Measurements from ENCODE around the gene COG5.

Gene COG5

DNA sequence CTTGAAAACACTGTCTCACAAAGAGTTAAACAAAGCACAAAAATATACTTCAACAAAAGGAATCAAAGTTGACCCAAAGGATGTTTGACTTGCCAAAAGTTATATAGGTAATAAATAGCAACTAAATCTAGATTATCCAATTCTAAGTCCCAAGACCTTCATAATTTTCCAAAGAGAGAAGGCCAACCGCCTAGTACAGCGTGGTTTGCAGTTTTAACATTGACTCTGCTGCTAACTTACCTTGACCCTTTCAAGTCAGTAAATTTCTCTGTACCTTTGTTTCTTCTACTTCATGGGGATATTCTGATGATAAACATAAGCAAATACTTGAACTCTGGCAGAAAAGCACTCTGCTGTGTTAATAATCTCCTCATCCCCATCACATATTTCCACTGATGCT lies 95.7 kb downstream of the COG5 start:
- no peak overlapping the region for H3K4me3 ChIP-seq (ENCODE audit: low read length)
- TF ChIP-seq, protein P1, sequence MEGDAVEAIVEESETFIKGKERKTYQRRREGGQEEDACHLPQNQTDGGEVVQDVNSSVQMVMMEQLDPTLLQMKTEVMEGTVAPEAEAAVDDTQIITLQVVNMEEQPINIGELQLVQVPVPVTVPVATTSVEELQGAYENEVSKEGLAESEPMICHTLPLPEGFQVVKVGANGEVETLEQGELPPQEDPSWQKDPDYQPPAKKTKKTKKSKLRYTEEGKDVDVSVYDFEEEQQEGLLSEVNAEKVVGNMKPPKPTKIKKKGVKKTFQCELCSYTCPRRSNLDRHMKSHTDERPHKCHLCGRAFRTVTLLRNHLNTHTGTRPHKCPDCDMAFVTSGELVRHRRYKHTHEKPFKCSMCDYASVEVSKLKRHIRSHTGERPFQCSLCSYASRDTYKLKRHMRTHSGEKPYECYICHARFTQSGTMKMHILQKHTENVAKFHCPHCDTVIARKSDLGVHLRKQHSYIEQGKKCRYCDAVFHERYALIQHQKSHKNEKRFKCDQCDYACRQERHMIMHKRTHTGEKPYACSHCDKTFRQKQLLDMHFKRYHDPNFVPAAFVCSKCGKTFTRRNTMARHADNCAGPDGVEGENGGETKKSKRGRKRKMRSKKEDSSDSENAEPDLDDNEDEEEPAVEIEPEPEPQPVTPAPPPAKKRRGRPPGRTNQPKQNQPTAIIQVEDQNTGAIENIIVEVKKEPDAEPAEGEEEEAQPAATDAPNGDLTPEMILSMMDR (conservative IDR thresholded peaks at IDR 0.05; ENCODE audit: low read length) = no peak
- no peak for DNase-seq (ENCODE audit: low read depth)

DNA sequence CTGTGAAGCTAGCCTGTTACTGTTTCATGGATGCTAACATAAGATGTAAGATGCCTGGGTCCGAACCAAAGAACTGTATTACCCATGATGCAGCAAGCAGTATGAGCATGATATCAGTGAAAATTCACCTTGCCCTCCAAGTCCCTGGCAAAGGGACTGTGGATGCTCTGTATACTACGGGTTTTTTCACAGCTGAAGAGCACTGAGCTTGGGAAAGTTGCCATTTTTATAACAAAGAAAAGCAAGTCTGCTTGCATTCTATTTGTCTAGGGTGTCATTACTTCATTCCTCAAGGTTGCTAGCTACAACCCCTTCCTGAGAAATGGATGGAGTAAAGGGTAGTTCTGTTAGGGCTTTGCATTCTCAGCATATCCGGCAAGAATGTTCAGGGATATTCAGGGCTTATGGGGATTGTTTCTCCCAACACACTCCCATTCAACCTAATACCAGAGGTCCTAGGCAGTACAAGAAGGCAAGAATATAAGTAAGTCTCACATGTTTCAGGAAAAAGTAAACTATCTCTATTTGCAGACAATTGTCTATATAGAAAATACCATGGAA lies 99.0 kb downstream of the COG5 start:
- H3K4me3 ChIP-seq (ENCODE audit: low read length) = no peak overlapping the region
- no peak for DNase-seq (ENCODE audit: low read depth)
- TF ChIP-seq, protein P1 (conservative IDR thresholded peaks at IDR 0.05; ENCODE audit: low read length) = no peak

DNA sequence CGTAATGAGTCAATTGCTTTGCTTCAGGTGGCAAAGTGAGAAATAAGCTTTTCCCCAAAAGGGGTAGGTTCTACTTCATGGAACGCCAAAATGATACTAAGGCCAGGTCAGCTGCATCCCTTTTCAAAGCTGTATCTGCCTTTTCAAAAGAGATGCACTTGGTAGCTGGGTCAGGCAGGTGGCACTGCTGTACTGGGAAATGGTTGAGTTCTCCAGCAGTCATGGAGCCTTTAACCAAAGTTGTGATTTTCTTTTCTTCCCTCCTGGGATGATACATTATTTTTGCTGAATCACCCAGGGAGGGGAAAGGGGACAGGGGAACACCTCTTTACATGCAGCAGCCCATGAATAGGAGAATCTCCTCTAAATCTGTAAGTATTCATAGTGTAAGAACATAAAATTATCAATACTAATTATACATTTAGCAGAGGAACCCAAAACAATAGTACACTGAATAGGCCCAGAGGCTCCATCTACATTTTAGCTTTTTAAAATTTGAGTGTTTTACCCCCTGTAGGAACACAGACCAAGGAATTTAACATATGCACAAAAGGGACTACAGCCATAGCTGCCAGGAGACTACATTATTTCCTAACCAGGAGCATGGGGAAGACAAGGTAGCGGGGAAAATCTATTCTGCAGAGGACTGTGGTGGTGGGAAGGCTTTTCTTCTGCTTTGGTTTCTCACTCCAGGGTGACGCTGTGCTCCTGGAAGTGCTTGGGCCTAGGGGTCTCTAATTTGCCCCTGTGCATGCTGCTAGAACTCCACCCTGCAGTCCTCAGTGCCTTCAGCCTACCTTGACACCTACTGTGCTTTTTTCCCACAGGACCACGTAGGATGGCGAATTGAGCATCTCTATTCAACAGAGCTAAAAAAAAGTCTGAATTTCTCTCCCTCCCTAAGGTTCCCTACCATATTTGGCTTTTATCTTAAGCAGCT lies 100.3 kb downstream of the COG5 start:
- no peak overlapping the region for H3K4me3 ChIP-seq (ENCODE audit: low read length)
- TF ChIP-seq, protein P1 (conservative IDR thresholded peaks at IDR 0.05; ENCODE audit: low read length) = peak; percentile 98
- peak; percentile 76 for DNase-seq (ENCODE audit: low read depth)

DNA sequence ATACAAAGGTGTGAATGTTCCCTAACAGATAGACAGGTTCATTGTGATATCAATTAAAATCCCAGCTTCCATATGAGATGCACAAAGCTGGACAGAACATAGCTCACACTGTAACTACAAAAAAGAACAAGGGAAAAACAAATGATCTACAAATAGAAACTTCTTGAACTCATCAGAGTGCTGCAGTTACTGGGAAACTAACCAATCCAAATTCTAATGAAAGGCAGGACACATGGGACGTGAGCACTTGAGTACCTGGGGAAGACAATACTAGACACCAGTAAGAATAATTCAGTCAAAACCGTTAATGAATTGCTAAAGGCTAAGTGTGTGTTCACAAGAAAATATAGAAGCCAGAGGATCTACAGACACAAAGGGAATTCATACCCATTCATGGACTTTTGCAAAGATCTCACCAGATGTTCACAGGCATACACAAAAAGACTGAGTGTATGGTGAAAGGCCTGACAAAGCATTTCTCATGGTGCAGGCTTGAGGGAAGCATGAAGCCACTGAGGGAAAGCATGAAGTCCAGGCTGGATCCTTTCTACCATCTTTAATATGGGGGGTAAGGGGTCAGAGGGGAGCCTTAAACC lies 101.7 kb downstream of the COG5 start:
- TF ChIP-seq, protein P1 (conservative IDR thresholded peaks at IDR 0.05; ENCODE audit: low read length) = no peak
- no peak overlapping the region for H3K4me3 ChIP-seq (ENCODE audit: low read length)
- no peak for DNase-seq (ENCODE audit: low read depth)

DNA sequence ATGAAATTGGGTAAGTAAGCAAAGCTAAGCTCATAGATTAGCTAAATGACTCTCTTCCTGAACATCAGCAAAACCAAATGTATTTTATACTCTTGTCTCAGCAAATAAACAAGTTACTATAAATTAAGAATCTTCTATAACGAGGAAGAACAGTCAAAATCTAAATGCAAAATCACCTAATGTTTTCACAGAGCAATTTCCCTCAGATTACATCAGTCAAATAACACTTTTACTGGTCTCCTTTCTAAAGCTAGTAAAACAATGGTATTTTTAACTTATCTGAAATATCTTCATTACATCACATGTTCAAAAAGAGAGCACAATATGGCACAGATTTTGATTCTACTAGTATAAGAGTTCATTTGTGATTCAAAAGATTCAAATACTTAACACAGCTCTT lies 110.3 kb downstream of the COG5 start:
- no peak overlapping the region for H3K4me3 ChIP-seq (ENCODE audit: low read length)
- DNase-seq (ENCODE audit: low read depth) = no peak
- TF ChIP-seq, protein P1 (conservative IDR thresholded peaks at IDR 0.05; ENCODE audit: low read length) = no peak

DNA sequence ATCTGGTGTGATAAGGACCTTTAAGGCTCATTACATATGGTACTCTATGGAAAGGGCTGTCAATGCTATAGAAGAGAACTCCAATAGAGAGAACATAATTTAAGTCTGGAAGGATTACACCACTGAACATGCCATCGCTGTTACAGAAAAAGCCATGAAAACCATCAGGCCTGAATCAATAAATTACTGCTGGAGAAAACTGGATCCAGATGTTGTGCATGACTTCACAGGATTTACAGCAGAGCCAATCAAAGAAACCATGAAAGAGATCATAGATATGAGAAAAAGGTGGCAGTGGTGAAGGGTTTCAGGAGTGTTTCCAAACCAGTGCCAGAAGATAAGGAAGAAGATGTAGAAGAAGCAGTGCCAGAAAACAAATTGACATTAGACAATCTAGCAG lies 112.8 kb downstream of the COG5 start:
- peak; percentile 44 for DNase-seq (ENCODE audit: low read depth)
- no peak overlapping the region for H3K4me3 ChIP-seq (ENCODE audit: low read length)
- TF ChIP-seq, protein P1 (conservative IDR thresholded peaks at IDR 0.05; ENCODE audit: low read length) = no peak
